Liver (tissue), 3 donors: Measurements from ENCODE around the gene THTPA.

Source experiments
- JUND ChIP-seq, 2 donors: IDR thresholded peaks; 2 replicates each; pipeline ENCODE4 v1.6.1; 2016; ENCODE audit warnings: antibody characterized with exemption in 2 of 2
- RXRA ChIP-seq, 2 donors: IDR thresholded peaks; 2 replicates each; pipeline ENCODE4 v1.6.1; 2017 to 2018; ENCODE audit warnings: antibody characterized with exemption in 2 of 2, mild to moderate bottlenecking in 1 of 2
- YY1 ChIP-seq: IDR thresholded peaks from 2 replicates; pipeline ENCODE4 v1.6.1; 2016; ENCODE audit warnings: antibody characterized with exemption, mild to moderate bottlenecking
- TF ChIP-seq, protein P1 (sequence below): fragments of 150-350 bp; IDR thresholded peaks from 2 replicates; pipeline ENCODE4 v1.5.1; 2017; ENCODE audit warnings: improper control_type of control experiment, low read depth, low read length; ENCODE audit not compliant: missing input control
- donor health status: healthy.
- donor health status: healthy.

DNA sequence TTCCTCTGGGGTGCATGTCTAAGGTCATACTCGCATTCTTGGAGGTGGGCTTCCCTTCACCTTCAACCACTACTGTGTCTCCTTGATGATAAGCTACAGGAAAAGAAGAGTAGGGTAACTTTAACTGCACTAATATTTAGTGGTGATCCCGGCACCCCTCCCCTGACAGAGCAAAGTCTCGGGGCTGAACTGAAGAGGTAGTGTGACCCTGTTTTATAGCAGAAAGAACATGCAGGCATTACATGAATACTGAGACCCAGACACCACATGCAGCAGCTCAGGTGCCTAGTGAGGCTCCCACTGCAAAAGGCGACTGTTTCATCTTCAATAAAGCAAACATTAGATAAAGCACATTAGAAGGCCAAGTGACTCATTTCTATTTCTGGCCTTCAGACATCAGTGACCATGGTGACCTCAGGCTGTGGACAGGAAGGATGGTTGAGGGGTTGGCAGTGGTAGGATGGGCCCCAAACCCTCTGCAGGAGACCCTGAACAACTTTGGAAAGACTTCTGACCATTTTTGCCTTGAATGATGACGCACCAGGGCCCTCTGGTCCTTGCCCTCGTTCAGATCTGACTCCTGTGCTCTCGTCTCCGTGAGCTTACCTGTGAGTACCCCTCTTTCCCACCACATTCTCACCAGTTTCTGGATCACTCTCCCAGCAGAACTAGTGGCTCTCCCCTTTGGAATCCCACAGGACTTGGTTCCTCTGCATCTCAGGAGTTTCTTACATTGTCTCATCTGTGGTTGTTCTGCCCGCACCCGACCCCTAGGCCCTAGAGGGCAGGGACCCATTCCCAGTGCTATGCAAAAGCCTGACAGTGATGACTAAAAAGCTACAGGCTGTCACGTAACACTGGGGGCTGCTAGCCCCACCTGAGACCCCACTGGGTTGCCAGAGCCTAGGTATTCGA, 46.4 kb downstream of the THTPA start:
- no peak for TF ChIP-seq RXRA (IDR thresholded peaks at IDR 0.05)
- TF ChIP-seq, protein P1, sequence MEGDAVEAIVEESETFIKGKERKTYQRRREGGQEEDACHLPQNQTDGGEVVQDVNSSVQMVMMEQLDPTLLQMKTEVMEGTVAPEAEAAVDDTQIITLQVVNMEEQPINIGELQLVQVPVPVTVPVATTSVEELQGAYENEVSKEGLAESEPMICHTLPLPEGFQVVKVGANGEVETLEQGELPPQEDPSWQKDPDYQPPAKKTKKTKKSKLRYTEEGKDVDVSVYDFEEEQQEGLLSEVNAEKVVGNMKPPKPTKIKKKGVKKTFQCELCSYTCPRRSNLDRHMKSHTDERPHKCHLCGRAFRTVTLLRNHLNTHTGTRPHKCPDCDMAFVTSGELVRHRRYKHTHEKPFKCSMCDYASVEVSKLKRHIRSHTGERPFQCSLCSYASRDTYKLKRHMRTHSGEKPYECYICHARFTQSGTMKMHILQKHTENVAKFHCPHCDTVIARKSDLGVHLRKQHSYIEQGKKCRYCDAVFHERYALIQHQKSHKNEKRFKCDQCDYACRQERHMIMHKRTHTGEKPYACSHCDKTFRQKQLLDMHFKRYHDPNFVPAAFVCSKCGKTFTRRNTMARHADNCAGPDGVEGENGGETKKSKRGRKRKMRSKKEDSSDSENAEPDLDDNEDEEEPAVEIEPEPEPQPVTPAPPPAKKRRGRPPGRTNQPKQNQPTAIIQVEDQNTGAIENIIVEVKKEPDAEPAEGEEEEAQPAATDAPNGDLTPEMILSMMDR: no peak
- no peak for TF ChIP-seq JUND (IDR thresholded peaks at IDR 0.05)
- TF ChIP-seq YY1: no peak
